22Rv1 (cell line): ENCODE data around the gene MTAP.

Experiments
- CTCF ChIP-seq: fragments of 450-650 bp; IDR thresholded peaks from 2 replicates; pipeline ENCODE4 v1.5.1; 2017; ENCODE audit warnings: mild to moderate bottlenecking
- ZFX ChIP-seq: fragments of 450-650 bp; IDR thresholded peaks from 2 replicates; pipeline ENCODE4 v1.6.1; 2017; ENCODE audit warnings: antibody characterized with exemption, borderline replicate concordance

DNA sequence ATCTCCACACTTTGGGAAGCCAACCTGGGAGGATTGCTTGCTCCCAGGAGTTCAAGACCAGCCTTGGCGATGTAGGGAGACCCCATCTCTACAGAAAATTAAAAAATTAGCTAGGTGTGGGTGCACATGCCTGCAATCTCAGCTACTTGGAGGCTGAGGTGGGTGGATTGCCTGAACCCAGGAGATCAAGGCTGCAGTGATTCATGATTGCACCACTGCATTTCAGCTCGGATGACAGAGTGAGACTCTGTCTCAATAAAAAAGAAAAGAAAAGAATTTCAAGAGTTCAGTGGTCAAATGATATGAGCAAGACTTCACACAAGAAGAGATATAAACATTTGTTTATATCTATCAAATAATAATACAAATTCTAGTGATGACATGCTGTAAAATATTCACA lies 23.0 kb upstream of the MTAP start:
- TF ChIP-seq CTCF = no peak
- no peak for TF ChIP-seq ZFX
